Left renal pelvis (tissue), 4 donors: Measurements from ENCODE around the gene WWC2. TPM values are rescaled to one million over a fixed set of nuclear protein-coding genes. Genes with fewer than 3 reads are reported as not detected.

ENCODE experiments used
- DNase-seq, 4 donors: peaks; one replicate each; pipeline ENCODE4 v3.0.0-alpha.2; 2013; ENCODE audit warnings: low read depth in 4 of 4, low spot score in 3 of 4
- polyA plus RNA-seq, 4 donors: library from polyadenylated mRNA; unstranded; fragments of 120-200 nt; gene quantifications; one replicate each; pipeline ENCODE4 v1.2.1, GENCODE V29; 2013; ENCODE audit not compliant: insufficient read length in 4 of 4

The WWC2 gene
- polyA plus RNA-seq, 4 donors = 40.0 to 60.5 (median 59.1) TPM

GRCh38 chr4:183164963-183165362 lies 65.9 kb downstream of the WWC2 start:
- no peak for DNase-seq

- no peak for DNase-seq
These were observed 66.3 kb downstream of the WWC2 start for GRCh38 chr4:183165376-183165775.

- no peak for DNase-seq
These were observed 71.8 kb downstream of the WWC2 start for GRCh38 chr4:183170894-183171293.

- DNase-seq = no peak
These were observed 72.6 kb downstream of the WWC2 start for GRCh38 chr4:183171484-183172267.

- DNase-seq = no peak
These were observed 73.8 kb downstream of the WWC2 start for GRCh38 chr4:183172881-183173280.

DNA sequence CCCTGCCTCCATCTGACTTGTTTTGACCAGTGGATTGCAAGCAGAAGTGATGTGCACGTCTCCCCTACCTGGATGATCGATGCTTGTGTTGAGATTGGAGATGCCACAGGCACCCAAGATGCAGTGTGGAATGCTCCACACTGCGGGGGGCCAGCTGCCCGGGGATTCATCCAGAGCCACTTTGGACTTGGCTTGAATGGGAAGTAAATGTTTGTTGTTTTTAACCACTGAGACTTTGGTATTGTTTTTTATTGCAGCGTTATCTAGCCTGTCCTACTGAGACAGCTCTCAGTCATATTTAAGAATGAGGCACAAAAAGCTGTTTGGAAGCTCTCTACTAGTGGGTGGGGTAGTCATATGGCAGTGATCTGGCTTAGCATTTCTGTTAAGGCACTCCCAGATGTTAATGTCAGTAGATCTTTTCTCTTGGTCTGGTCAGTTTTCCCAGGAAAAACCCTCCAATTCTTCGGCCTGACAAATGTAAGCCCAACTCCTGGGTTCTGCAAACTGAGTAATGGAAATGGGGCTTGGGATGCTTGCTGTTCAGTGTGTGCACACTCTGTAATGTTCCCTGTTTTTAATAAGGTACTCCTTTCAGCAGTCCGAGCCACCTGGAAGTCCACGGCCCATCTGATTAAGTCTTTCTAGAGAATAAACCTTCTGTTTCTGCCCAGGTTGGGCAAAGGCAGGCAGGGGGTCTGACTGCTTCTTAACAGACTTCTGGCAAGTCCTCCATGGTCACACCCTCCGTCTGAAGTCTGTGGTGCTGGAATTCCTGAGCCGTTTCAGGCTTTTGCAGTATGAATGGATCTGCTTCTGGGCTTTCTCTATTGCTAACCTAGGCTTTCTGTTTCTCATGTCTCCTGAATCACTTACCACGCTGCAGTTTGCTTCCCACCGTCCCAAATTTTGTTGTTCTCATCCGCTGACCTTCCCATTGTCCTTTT lies 74.8 kb downstream of the WWC2 start:
- no peak for DNase-seq

GRCh38 chr4:183175631-183176232 lies 76.7 kb downstream of the WWC2 start:
- no peak for DNase-seq

DNA sequence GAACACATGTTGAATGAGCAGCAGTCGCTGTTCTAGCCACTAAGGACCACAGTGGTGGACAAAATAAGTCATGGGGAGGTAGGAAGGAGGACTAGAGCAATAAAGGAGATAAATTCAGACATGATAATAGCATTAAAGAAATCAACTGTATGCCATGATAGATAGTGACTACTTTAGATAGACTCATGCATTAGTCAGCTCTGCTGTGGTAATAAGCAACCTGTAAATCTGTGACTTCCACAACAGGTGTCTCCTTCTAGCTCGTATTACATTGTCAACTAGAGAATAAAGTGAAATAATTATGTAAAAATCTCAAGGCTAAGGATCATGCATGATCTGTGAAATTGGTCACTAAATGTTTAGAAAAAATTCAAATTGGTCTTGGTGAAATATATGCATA lies 77.9 kb downstream of the WWC2 start:
- DNase-seq = no peak

GRCh38 chr4:183178201-183178600 lies 79.1 kb downstream of the WWC2 start:
- DNase-seq = no peak

- no peak for DNase-seq
These were observed 81.0 kb downstream of the WWC2 start for GRCh38 chr4:183180096-183180495.

- no peak for DNase-seq
These were observed 81.6 kb downstream of the WWC2 start for GRCh38 chr4:183180621-183181020.

DNA sequence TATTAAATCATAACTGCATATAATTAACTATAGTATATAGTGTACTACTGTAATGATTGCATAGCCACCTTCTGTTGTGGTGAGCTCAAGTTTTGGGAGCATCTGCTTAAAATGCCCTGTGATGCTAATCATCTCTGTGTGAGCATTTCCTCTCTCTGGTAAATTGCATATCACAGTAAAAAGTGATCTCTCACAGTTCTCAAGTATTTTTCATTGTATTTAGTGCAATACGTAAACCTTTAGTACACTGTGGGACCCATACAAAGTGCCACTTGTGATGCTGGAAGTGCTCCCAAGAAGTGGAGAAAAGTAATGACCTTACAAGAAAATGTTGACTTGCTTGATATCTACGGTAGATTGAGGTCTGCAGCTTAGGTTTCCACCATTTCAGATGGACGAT lies 82.0 kb downstream of the WWC2 start:
- DNase-seq = no peak

DNA sequence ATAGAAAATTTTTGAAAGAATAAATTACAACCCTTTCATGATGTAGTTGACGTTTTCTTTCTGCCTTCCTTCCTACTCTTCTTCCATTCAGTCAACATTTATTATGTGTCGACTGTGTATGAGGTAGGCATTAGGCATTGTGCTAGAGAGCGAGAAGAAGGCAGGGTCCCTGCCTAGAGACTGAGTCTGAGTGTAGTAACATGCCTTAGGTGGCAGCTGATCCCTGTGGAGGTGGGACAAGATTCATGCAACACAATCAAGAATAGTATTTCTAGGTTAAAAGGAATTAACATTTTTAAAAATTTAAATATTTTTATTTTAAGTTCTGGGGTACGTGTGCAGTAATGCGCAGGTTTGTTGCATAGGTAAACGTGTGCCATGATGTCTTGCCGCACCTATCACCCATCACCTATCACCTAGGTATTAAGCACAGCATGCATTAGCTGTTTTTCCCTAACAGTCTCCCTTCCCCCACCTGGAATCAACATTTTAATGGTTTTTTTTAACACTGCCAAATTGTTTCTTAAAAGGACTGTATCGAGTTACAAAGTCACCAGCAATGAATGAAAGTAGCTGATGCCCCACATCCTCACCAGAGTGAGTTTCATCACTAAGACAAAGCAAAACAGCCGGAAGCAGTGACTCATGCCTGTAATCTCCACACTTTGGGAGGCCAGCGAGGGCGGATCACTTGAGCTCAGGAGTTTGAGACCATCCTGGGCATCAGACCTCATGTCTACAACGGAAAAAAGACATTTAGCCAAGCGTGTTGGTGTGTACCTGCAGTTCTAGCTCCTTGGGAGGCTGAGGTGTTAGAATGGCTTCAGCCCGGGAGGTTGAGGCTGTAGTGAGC lies 84.0 kb downstream of the WWC2 start:
- DNase-seq = peak in 1 of 4 donors; percentile 58

- DNase-seq = no peak
These were observed 85.0 kb downstream of the WWC2 start for GRCh38 chr4:183183906-183184535.

GRCh38 chr4:183185018-183185417 lies 86.0 kb downstream of the WWC2 start:
- no peak for DNase-seq

DNA sequence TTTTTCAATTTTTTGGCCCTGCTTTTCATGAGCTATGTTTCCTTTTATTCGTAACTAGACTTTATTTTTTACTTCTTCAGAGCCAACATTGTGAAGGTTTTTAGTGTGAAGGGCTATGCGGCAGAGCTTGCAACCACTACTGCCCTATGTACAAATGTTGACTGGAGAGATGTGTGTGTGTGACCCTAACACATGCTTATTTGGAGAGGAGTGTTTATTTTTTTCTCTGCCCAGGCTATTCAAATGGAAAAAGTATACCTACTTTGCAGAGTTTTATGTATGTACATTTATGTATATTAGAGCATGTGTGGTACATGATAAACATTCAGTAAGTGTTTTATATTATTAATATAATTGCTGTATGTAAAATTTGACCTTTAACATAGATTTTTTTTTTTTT lies 86.5 kb downstream of the WWC2 start:
- DNase-seq = no peak

GRCh38 chr4:183186813-183187212 lies 87.8 kb downstream of the WWC2 start:
- no peak for DNase-seq

- DNase-seq = no peak
These were observed 92.0 kb downstream of the WWC2 start for GRCh38 chr4:183190900-183191527.

DNA sequence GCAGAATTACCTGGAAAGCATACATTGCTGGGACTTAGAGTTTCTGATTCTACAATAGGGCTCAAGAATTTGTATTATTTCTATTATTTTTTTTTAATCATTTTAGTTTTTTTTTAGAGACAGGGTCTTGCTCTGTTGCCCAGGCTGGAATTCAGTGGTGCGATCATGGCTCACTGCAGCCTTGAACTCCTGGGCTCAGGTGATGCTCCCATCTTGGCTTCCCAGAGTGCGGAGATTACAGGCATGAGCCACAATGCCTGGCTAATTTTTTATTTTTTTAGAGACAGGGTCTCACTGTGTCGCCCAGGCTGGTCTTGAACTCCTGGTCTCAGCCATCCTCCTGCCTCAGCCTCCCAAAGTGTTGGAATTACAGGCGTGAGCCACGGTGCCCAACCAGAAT lies 92.6 kb downstream of the WWC2 start:
- DNase-seq = no peak
